Measurements from ENCODE around the gene GRIP2.

DNA sequence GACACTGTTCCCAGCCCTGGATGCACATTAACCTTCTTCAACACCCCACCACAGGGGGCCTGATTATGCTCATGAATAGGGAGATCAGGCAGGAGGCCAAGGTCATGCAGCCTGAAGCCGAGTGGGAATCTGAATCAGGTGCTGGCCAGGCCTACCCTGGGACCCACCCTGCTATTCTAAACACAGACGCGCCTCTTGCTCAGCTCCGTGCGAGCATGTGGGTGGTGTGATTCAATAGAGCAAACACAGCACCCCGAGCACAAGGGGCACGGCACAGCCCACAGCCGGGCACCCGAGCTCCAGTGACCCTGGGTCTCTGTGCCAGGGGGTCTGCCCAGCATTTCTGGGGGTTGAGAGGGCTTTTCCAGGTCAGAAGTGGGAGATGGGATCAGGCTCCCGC is 24.6 kb upstream of the GRIP2 start:
- TF ChIP-seq, protein P1, sequence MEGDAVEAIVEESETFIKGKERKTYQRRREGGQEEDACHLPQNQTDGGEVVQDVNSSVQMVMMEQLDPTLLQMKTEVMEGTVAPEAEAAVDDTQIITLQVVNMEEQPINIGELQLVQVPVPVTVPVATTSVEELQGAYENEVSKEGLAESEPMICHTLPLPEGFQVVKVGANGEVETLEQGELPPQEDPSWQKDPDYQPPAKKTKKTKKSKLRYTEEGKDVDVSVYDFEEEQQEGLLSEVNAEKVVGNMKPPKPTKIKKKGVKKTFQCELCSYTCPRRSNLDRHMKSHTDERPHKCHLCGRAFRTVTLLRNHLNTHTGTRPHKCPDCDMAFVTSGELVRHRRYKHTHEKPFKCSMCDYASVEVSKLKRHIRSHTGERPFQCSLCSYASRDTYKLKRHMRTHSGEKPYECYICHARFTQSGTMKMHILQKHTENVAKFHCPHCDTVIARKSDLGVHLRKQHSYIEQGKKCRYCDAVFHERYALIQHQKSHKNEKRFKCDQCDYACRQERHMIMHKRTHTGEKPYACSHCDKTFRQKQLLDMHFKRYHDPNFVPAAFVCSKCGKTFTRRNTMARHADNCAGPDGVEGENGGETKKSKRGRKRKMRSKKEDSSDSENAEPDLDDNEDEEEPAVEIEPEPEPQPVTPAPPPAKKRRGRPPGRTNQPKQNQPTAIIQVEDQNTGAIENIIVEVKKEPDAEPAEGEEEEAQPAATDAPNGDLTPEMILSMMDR (IDR thresholded peaks at IDR 0.05; ENCODE audit: poor library complexity), result no peak
- TF ChIP-seq EZH2phosphoT487 (IDR thresholded peaks at IDR 0.05; ENCODE audit: low read depth, severe bottlenecking, unreplicated experiment), result no peak

All from hepatocyte (in vitro differentiated cells).